Keratinocyte (primary cell): ENCODE measurements around the gene TMEM169. TPM values are rescaled to one million over a fixed set of nuclear protein-coding genes. Genes with fewer than 3 reads are reported as not detected.

ENCODE experiments used
- DNase-seq: peaks from one replicate; pipeline ENCODE4 v3.0.0-alpha.2; 2011; ENCODE audit warnings: low read depth, missing footprints, low spot score
- FAIRE-seq: peaks from 2 replicates; lab custom pipeline; 2011; peaks lifted over from hg19 to GRCh38; lab: Jason Lieb, UNC
- H2AFZ ChIP-seq: 2 replicates; pipeline ENCODE4 v1.6.0; 2012; ENCODE audit warnings: low read length, control low read depth, inconsistent platforms; ENCODE audit not compliant: control insufficient read depth
- H3K27ac ChIP-seq: 2 replicates; pipeline ENCODE4 v1.5.1; 2011; ENCODE audit warnings: low read length; ENCODE audit not compliant: control insufficient read depth, insufficient read depth
- H3K27me3 ChIP-seq: 3 replicates; pipeline ENCODE4 v1.6.0; 2011; ENCODE audit warnings: low read length; ENCODE audit not compliant: control insufficient read depth, insufficient read depth; ENCODE audit errors: extremely low read depth
- H3K36me3 ChIP-seq, 2 experiments: 2 replicates in 1 of 2; 3 replicates in 1 of 2; pipeline ENCODE4 v1.5.1; 2011; ENCODE audit warnings: low read length in 2 of 2, mild to moderate bottlenecking in 1 of 2; ENCODE audit not compliant: control insufficient read depth in 2 of 2, insufficient read depth in 2 of 2; ENCODE audit errors: extremely low read depth in 1 of 2
- H3K4me1 ChIP-seq: 3 replicates; pipeline ENCODE4 v1.5.1; 2011; ENCODE audit warnings: low read length; ENCODE audit not compliant: control insufficient read depth, insufficient read depth; ENCODE audit errors: extremely low read depth
- H3K4me2 ChIP-seq: 3 replicates; pipeline ENCODE4 v1.6.0; 2011; ENCODE audit warnings: low read depth, low read length; ENCODE audit not compliant: control insufficient read depth, insufficient read depth; ENCODE audit errors: extremely low read depth
- H3K4me3 ChIP-seq, 3 experiments: fragments of 200-600 bp in 1 of 3; sonication (generic) in 1 of 3; 2 replicates in 2 of 3; 3 replicates in 1 of 3; pipeline ENCODE4 v1.5.1; 2011 to 2016; ENCODE audit warnings: low read length in 3 of 3, mild to moderate bottlenecking in 3 of 3, control low read depth in 2 of 3, inconsistent platforms in 1 of 3, low read depth in 1 of 3, mixed read lengths in 1 of 3, mixed run types in 1 of 3, moderate library complexity in 1 of 3; ENCODE audit not compliant: control insufficient read depth in 2 of 3, insufficient read depth in 2 of 3; ENCODE audit errors: extremely low read depth in 1 of 3
- H3K79me2 ChIP-seq: 2 replicates; pipeline ENCODE4 v1.6.0; 2012; ENCODE audit warnings: low read length; ENCODE audit not compliant: control insufficient read depth, insufficient read depth
- H3K9ac ChIP-seq: 3 replicates; pipeline ENCODE4 v1.6.0; 2011; ENCODE audit warnings: low read length; ENCODE audit not compliant: control insufficient read depth, insufficient read depth; ENCODE audit errors: extremely low read depth
- H3K9me1 ChIP-seq: 3 replicates; pipeline ENCODE4 v1.6.0; 2011; ENCODE audit warnings: low read length; ENCODE audit not compliant: control insufficient read depth, insufficient read depth; ENCODE audit errors: extremely low read depth
- H3K9me3 ChIP-seq: 2 replicates; pipeline ENCODE4 v1.5.1; 2012; ENCODE audit warnings: low read depth, low read length; ENCODE audit not compliant: control insufficient read depth
- H4K20me1 ChIP-seq: 3 replicates; pipeline ENCODE4 v1.6.0; 2011; ENCODE audit warnings: low read length; ENCODE audit not compliant: control insufficient read depth, insufficient read depth; ENCODE audit errors: extremely low read depth
- CTCF ChIP-seq, 3 experiments: IDR thresholded peaks in 1 of 3; conservative IDR thresholded peaks in 1 of 3; optimal IDR thresholded peaks in 1 of 3; 2 replicates in 2 of 3; 3 replicates in 1 of 3; pipeline versions ENCODE3 to v1.5.1; 2011; ENCODE audit warnings: low read length in 3 of 3, mild to moderate bottlenecking in 3 of 3, moderate library complexity in 2 of 3, control low read depth in 1 of 3, inconsistent platforms in 1 of 3; ENCODE audit not compliant: insufficient read depth in 2 of 3; ENCODE audit errors: extremely low read depth in 1 of 3
- EZH2 ChIP-seq: IDR thresholded peaks from one replicate; pipeline ENCODE4 v1.6.1; 2012; ENCODE audit warnings: inconsistent platforms, mild to moderate bottlenecking, low read length, moderate library complexity
- dilution Hi-C: fragments of 300-500 bp; cut with MboI; formaldehyde crosslinking; loops from one replicate; pipeline ENCODE4 v1.7.0; 2020; ENCODE audit warnings: low sequenced_read_pairs; ENCODE audit not compliant: extremely low pct_ligation_motif_present
- polyA plus RNA-seq, 5 experiments: library from polyadenylated mRNA; depleted of rRNA in 3 of 5; stranded (reverse) in 3 of 5; stranded (forward) in 1 of 5; unstranded in 1 of 5; fragments of >200 nt; gene quantifications; 1 replicate in 1 of 5; 2 replicates in 3 of 5; 3 replicates in 1 of 5; pipeline versions ENCODE4 v1.2.1 to v1.2.3, GENCODE V29; 2011 to 2012; ENCODE audit warnings: missing spikeins in 2 of 5, low read depth in 1 of 5, low replicate concordance in 1 of 5

Gene TMEM169
- polyA plus RNA-seq, 1 donor (not counting 4 experiments of a cell fraction or from before 2014, with no cell fraction given), result not detected

- H2AFZ ChIP-seq, result no peak overlapping the region
- no peaks in the 10 kb centered on the region for H3K4me1 ChIP-seq
- no peaks in the 10 kb centered on the region for H3K9me3 ChIP-seq
- no peak for FAIRE-seq
- dilution Hi-C loops, result no loop called here
- no peak overlapping the region for H3K9ac ChIP-seq
- H3K36me3 ChIP-seq, result no peaks in the 10 kb centered on the region
- no peaks in the 10 kb centered on the region for H3K9me1 ChIP-seq
- H3K79me2 ChIP-seq, result no peaks in the 10 kb centered on the region
- DNase-seq, result no peak
- H3K27ac ChIP-seq, result no peak overlapping the region
- no peak overlapping the region for H3K4me3 ChIP-seq
- H4K20me1 ChIP-seq, result no peaks in the 10 kb centered on the region
- peaks cover 4% of the 10 kb centered on the region for H3K27me3 ChIP-seq
- TF ChIP-seq EZH2 (no peak), CTCF (optimal IDR thresholded peaks at IDR 0.05 in 1 of 3, IDR thresholded peaks at IDR 0.05 in 1 of 3, conservative IDR thresholded peaks at IDR 0.05 in 1 of 3; ENCODE audit: extremely low read depth in 1 of 3, insufficient read depth in 2 of 3, low read length in 3 of 3) (no peak)
- no peak overlapping the region for H3K4me2 ChIP-seq
Measured at GRCh38 chr2:216082805-216083204, 1.1 kb downstream of the TMEM169 start.

GRCh38 chr2:216083464-216084281, 2.0 kb downstream of the TMEM169 start:
- peaks cover 4% of the 10 kb centered on the region for H3K27me3 ChIP-seq
- no peaks in the 10 kb centered on the region for H3K79me2 ChIP-seq
- FAIRE-seq (no peak), DNase-seq (no peak)
- no peaks in the 10 kb centered on the region for H3K36me3 ChIP-seq
- H3K4me1 ChIP-seq, result no peaks in the 10 kb centered on the region
- H4K20me1 ChIP-seq, result no peaks in the 10 kb centered on the region
- TF ChIP-seq CTCF (optimal IDR thresholded peaks at IDR 0.05 in 1 of 3, IDR thresholded peaks at IDR 0.05 in 1 of 3, conservative IDR thresholded peaks at IDR 0.05 in 1 of 3; ENCODE audit: extremely low read depth in 1 of 3, insufficient read depth in 2 of 3, low read length in 3 of 3), result no peak
- TF ChIP-seq EZH2, result no peak
- no peak overlapping the region for H3K4me3 ChIP-seq
- no peak overlapping the region for H3K9ac ChIP-seq
- dilution Hi-C loops, result no loop called here
- H2AFZ ChIP-seq, result no peak overlapping the region
- no peaks in the 10 kb centered on the region for H3K9me1 ChIP-seq
- no peak overlapping the region for H3K27ac ChIP-seq
- no peak overlapping the region for H3K4me2 ChIP-seq
- no peaks in the 10 kb centered on the region for H3K9me3 ChIP-seq
